GM19463 (cell line): ENCODE data around the gene ZFPM1.
"Not testable (repeated sequence)": the region's sequence is repeated elsewhere in the genome, so short reads cannot be mapped to it uniquely, and the experiment has no call there.

Experiments
- ATAC-seq: cut with Tn5 transposase; IDR thresholded peaks from one replicate; pipeline ENCODE4 v1.9.1; 2021; ENCODE audit warnings: mild to moderate bottlenecking, moderate library complexity; ENCODE audit not compliant: unreplicated experiment

ZFPM1 gene

DNA sequence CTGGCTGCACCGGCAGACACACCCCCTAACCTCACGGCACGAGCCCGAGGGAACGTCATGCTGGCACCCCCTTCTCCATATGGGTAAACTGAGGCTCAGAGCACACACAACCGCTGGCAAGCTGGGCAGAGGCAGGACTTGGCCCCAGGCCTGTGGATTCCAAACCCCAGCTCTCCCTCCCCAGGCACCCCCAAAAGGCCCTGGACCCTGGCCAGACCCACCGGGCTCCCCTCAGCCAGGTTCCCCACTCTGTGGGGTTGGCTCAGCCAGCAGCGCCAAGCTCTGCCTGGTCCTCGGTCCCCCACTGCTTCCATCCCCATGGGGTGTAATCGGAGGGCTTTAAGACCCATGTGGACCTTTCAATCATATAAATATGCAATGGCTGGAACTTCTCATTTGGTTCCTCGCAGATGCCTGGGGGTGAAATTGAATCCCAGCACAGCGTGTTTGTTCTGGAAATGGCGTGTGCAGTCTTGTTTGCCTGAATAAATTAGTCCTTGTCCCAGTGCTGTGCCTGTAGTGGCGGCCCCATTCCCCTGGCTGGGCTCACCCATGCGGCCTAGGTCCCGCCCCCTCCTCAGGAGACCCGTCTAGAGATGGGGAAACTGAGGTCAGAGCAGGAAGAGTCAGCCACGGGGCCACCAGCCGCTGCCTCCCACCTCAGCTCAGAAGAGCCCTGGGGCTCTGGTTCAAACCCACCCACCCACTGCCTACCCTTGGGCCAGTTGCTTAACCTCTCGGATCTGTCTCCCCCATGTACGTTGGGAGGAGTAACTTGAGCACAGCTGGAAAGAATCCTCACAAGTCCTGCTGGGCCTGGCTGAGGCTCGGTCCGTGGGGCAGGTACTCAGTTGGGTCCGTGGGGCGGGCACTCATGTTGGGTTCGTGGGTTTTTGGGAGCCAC, 57.3 kb downstream of the ZFPM1 start:
- no peak for ATAC-seq

DNA sequence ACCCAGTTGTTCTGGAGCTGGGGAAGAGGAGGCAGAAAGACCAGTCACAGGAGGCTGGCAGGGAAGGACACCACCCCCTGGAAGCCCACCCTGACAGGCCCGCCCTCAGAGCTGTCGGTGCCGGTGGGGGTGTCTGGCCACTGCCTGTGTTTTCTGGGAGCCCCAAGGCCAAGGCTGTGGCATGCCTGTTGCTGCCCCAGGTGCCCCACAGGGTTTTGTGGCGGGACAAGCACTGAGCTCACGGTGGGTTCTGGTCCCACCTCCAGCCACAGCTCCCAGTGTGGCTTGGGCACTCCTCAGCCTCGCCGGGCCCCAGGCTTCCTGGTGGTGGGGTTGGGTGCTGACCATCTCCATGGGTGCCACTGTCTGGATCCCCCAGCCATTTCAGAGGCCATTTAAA, 58.0 kb downstream of the ZFPM1 start:
- ATAC-seq = no peak

- no peak for ATAC-seq
These were observed 58.8 kb downstream of the ZFPM1 start for GRCh38 chr16:88511906-88512305.

- ATAC-seq = no peak
These were observed 59.9 kb downstream of the ZFPM1 start for GRCh38 chr16:88512728-88513696.

DNA sequence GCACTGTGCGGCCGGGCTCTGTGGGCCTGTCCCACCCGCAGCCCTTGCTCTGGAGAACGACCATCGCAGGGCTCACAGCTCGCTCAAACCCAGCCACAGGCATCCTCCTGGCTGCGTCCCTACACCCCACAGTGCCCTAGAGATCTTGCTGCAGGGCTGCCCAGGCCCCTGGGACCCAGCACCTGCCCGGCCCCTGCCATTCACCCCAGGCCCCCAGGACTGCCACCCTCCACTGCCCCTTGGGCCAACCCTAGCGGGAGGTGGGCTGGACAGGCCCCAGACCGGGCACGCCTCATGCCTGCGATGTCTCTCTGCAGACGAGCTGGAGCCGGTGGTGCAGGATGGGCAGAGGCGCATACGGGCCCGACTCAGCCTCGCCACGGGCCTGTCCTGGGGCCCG, 61.0 kb downstream of the ZFPM1 start:
- ATAC-seq = no peak

GRCh38 chr16:88514526-88515232, 61.6 kb downstream of the ZFPM1 start:
- no peak for ATAC-seq

- no peak for ATAC-seq
These were observed 62.3 kb downstream of the ZFPM1 start for GRCh38 chr16:88515371-88515770.

DNA sequence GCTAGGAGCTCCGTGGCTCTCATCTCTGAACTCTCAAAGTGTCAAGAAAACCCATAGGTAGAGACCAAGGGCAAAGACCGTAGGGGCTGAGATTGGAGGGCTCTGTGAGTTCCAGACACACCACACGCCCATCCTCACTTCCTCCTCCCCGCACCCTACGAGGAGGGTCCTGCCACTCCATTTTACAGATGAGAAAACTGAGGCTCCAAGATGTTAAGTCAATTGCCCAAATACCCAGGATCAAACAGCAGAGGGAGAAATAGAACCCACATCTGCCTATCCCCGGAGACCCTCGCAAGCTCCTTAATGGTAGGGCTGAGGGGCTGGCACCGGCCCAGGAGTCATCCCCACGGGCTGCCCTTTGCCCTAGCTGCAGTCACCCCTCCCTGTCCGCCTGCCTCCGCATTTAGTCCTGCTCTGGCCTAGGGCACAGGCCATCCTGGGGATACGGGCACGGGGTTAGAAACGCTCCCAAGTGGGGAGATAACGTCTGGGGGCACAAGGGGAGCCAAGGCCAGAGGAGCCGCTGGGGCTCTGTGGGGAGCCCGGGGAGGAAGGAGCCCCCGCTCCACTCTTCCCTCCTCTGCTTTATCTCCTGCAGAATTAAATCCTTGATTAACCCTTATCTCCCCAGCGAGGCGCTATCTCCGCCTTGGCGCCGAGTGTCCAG, 63.0 kb downstream of the ZFPM1 start:
- ATAC-seq = no peak

- ATAC-seq = no peak
These were observed 63.6 kb downstream of the ZFPM1 start for GRCh38 chr16:88516601-88517061.

GRCh38 chr16:88517208-88517774, 64.2 kb downstream of the ZFPM1 start:
- ATAC-seq = not testable (repeated sequence)

- ATAC-seq = not testable (repeated sequence)
These were observed 65.5 kb downstream of the ZFPM1 start for GRCh38 chr16:88518411-88519111.

DNA sequence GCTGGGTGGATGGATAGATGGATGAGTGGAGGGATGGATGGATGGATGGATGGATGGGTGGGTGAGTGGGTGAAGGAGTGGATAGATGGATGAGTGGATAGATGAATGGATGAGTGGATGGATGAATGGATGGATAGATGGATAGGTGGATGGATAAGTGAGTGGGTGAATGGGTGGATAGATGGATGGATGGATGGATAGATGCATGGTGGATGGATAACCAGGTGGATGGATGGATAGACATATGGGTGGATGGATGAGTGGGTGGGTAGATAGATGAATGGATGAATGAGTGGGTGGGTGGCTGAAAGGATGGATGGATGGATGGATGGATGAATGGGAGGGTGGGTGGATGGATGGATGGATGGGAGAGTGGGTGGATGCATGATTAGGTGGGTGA, 66.2 kb downstream of the ZFPM1 start:
- ATAC-seq = no peak

GRCh38 chr16:88519938-88520653, 67.0 kb downstream of the ZFPM1 start:
- ATAC-seq = no peak

DNA sequence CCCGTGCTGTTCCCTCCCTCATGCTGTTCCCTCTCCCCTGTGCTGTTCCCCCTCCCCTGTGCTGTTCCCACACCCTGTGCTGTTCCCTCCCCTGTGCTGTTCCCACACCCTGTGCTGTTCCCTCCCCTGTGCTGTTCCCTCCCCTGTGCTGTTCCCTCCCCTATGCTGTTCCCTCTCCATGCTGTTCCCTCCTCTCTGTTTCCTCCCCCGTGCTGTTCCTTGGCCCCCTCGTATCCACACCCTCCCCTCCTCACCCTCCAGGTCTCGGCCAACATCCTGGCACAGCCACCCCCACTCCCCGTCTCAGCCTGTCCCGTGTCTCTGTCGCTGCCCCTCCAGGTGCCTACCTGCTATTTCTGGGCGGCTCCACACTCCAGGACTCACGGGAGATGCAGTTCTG, 68.6 kb downstream of the ZFPM1 start:
- no peak for ATAC-seq

DNA sequence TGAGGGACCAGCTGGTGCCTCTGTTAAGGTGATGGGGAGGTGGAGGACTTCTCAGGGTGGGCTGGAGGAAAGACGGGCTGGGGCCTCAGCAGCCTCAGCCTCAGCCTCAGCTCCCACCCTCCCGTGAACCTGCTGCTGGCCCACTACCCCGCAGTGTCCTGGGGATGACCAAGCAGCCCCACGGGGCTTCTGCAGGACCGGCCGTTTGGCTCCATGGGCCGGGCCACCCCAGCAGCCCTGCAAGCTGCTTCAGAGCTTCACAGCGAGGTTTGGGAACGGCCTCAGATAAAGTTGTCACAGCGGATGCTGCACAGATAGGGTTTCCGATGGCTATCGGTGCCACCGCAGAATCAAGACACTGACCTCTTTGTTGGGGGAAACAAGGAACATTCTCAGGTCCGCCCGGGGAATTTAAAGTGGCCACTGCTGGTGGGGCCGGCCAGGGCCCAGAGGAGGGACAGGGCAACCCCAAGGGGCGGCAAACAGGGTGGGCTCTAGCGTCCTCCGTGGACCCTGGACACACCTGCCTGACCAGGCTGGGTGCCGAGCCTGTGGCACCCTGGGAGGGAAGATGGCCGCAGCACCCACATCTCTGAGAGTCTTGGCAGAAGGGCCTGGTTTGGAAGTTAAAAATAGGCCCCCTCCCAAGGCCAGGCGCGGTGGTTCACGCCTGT, 69.3 kb downstream of the ZFPM1 start:
- no peak for ATAC-seq

- no peak for ATAC-seq
These were observed 70.5 kb downstream of the ZFPM1 start for GRCh38 chr16:88523309-88524161.

- ATAC-seq = no peak
These were observed 71.3 kb downstream of the ZFPM1 start for GRCh38 chr16:88524274-88524972.
